Type B pancreatic cell (in vitro differentiated cells): Measurements from ENCODE around the gene RIMBP2. TPM values are rescaled to one million over a fixed set of nuclear protein-coding genes. Genes with fewer than 3 reads are reported as not detected.

Experiments used
- DNase-seq: peaks from one replicate; pipeline ENCODE4 v3.0.0; 2021; ENCODE audit warnings: mixed read lengths; ENCODE audit not compliant: unreplicated experiment; ENCODE audit errors: extremely low spot score
- H3K27ac Mint-ChIP-seq: 2 replicates; pipeline ENCODE4 v1.8.0; 2021; ENCODE audit warnings: mild to moderate bottlenecking, mixed read lengths
- H3K27me3 Mint-ChIP-seq: 2 replicates; pipeline ENCODE4 v1.8.0; 2021; ENCODE audit warnings: mixed read lengths
- H3K36me3 Mint-ChIP-seq: 2 replicates; pipeline ENCODE4 v1.8.0; 2021; ENCODE audit warnings: mixed read lengths
- H3K4me1 Mint-ChIP-seq: one replicate; pipeline ENCODE4 v1.8.0; 2021; ENCODE audit warnings: mixed read lengths; ENCODE audit not compliant: unreplicated experiment
- H3K4me3 Mint-ChIP-seq: 2 replicates; pipeline ENCODE4 v1.8.0; 2021; ENCODE audit warnings: mild to moderate bottlenecking, mixed read lengths
- H3K9me3 Mint-ChIP-seq: 2 replicates; pipeline ENCODE4 v1.8.0; 2021; ENCODE audit warnings: mixed read lengths
- CTCF ChIP-seq: fragments of 200-600 bp; sonication (generic); conservative IDR thresholded peaks from 2 replicates; pipeline ENCODE4 v1.5.0; 2021; ENCODE audit warnings: antibody characterized with exemption, mild to moderate bottlenecking
- total RNA-seq: library from RNA; stranded (reverse); gene quantifications from 2 replicates; pipeline ENCODE4 v1.2.1, GENCODE V29; 2021; ENCODE audit warnings: low replicate concordance

Gene RIMBP2
- total RNA-seq, 1 donor from 2014 or later: 23.7 TPM

GRCh38 chr12:130398100-130398848 is 317.8 kb downstream of the RIMBP2 start:
- no peaks in the 10 kb centered on the region for H3K27me3 Mint-ChIP-seq
- no peak overlapping the region for H3K4me3 Mint-ChIP-seq
- DNase-seq: no peak
- no peak overlapping the region for H3K27ac Mint-ChIP-seq
- H3K4me1 Mint-ChIP-seq: peaks cover 7% of the 10 kb centered on the region
- no peaks in the 10 kb centered on the region for H3K9me3 Mint-ChIP-seq
- no peaks in the 10 kb centered on the region for H3K36me3 Mint-ChIP-seq
- no peak for TF ChIP-seq CTCF

GRCh38 chr12:130396667-130397066 is 319.4 kb downstream of the RIMBP2 start:
- no peaks in the 10 kb centered on the region for H3K36me3 Mint-ChIP-seq
- TF ChIP-seq CTCF: no peak
- no peak for DNase-seq
- H3K4me3 Mint-ChIP-seq: no peak overlapping the region
- H3K4me1 Mint-ChIP-seq: peaks cover 7% of the 10 kb centered on the region
- H3K9me3 Mint-ChIP-seq: no peaks in the 10 kb centered on the region
- H3K27me3 Mint-ChIP-seq: no peaks in the 10 kb centered on the region
- no peak overlapping the region for H3K27ac Mint-ChIP-seq

- no peak overlapping the region for H3K4me3 Mint-ChIP-seq
- no peaks in the 10 kb centered on the region for H3K9me3 Mint-ChIP-seq
These were observed 321.2 kb downstream of the RIMBP2 start for GRCh38 chr12:130394906-130395305.

GRCh38 chr12:130391186-130391585 is 324.9 kb downstream of the RIMBP2 start:
- H3K27me3 Mint-ChIP-seq: peaks cover 6% of the 10 kb centered on the region
- no peak for DNase-seq
- H3K4me1 Mint-ChIP-seq: peaks cover 10% of the 10 kb centered on the region
- H3K4me3 Mint-ChIP-seq: no peak overlapping the region
- no peaks in the 10 kb centered on the region for H3K9me3 Mint-ChIP-seq
- no peak overlapping the region for H3K27ac Mint-ChIP-seq
- no peaks in the 10 kb centered on the region for H3K36me3 Mint-ChIP-seq
- TF ChIP-seq CTCF: no peak

More at GRCh38 chr12:130394906-130395305, 321.2 kb downstream of the RIMBP2 start:
- peaks cover 6% of the 10 kb centered on the region for H3K27me3 Mint-ChIP-seq
- H3K27ac Mint-ChIP-seq: no peak overlapping the region
- peaks cover 18% of the 10 kb centered on the region for H3K4me1 Mint-ChIP-seq
- TF ChIP-seq CTCF: no peak
- no peaks in the 10 kb centered on the region for H3K36me3 Mint-ChIP-seq
- no peak for DNase-seq

- DNase-seq: no peak
- peaks cover 6% of the 10 kb centered on the region for H3K9me3 Mint-ChIP-seq
These were observed 330.9 kb downstream of the RIMBP2 start for GRCh38 chr12:130385193-130385592.

More at GRCh38 chr12:130385193-130385592, 330.9 kb downstream of the RIMBP2 start:
- no peaks in the 10 kb centered on the region for H3K4me1 Mint-ChIP-seq
- H3K27ac Mint-ChIP-seq: no peak overlapping the region
- no peak for TF ChIP-seq CTCF
- H3K36me3 Mint-ChIP-seq: no peaks in the 10 kb centered on the region
- H3K4me3 Mint-ChIP-seq: no peak overlapping the region
- H3K27me3 Mint-ChIP-seq: peaks cover 11% of the 10 kb centered on the region
